ENCODE measurements around the gene SLC23A3.

The SLC23A3 gene

DNA sequence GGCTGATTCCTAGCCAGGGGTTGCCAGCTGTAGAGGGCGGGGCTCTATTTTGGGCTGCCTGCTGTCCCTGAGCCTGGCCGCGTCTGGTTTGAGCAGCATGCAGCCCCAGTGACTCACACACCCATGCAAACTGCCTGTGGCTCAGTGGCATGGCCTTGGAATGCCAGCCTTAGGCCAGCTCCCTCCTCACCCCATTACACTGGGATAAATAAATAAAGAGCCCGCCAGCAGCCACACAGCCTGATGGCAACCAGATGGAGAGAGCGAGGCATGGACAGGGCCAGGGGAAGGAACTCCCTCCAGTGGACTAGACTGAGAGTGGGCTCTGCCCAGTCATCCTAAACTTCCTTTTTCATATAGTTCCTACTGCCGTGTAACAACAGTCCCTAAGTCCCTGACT is 27.5 kb downstream of the SLC23A3 start:
- TF ChIP-seq, protein P1, sequence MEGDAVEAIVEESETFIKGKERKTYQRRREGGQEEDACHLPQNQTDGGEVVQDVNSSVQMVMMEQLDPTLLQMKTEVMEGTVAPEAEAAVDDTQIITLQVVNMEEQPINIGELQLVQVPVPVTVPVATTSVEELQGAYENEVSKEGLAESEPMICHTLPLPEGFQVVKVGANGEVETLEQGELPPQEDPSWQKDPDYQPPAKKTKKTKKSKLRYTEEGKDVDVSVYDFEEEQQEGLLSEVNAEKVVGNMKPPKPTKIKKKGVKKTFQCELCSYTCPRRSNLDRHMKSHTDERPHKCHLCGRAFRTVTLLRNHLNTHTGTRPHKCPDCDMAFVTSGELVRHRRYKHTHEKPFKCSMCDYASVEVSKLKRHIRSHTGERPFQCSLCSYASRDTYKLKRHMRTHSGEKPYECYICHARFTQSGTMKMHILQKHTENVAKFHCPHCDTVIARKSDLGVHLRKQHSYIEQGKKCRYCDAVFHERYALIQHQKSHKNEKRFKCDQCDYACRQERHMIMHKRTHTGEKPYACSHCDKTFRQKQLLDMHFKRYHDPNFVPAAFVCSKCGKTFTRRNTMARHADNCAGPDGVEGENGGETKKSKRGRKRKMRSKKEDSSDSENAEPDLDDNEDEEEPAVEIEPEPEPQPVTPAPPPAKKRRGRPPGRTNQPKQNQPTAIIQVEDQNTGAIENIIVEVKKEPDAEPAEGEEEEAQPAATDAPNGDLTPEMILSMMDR (IDR thresholded peaks at IDR 0.05; ENCODE audit: low read depth, low read length): peak; percentile 55
- in situ Hi-C loops (cut with HindIII; ENCODE audit: low sequenced_read_pairs): no loop called here
- no peak overlapping the region for H3K4me3 ChIP-seq (ENCODE audit: low read depth, low read length)
- DNase-seq (ENCODE audit: low read depth, low spot score): peak; percentile 88

GRCh38 chr2:219140722-219141121 is 29.1 kb downstream of the SLC23A3 start:
- TF ChIP-seq, protein P1 (IDR thresholded peaks at IDR 0.05; ENCODE audit: low read depth, low read length): no peak
- no peak overlapping the region for H3K4me3 ChIP-seq (ENCODE audit: low read depth, low read length)
- DNase-seq (ENCODE audit: low read depth, low spot score): no peak
- in situ Hi-C loops (cut with HindIII; ENCODE audit: low sequenced_read_pairs): no loop called here

DNA sequence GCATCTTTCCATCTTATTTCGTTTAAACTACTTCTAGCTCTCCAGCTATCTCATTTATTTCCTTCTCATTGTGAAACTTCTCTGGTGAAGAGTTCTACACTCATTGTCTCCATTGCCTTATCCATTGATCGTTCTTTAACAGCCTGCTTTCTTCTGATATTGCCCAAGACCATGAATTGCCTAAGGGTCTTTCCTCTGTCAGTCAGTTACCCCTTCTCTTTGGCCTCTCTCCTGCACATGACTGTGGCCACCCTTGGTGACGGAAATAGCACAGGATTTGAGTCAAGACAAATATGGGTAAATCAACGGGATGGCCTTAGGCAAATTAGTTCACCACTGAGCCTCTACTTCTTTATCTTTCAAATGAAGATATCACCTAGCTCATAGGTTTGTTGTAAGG is 35.9 kb downstream of the SLC23A3 start:
- no peak overlapping the region for H3K4me3 ChIP-seq (ENCODE audit: low read depth, low read length)
- in situ Hi-C loops (cut with HindIII; ENCODE audit: low sequenced_read_pairs): no loop called here
- no peak for DNase-seq (ENCODE audit: low read depth, low spot score)
- TF ChIP-seq, protein P1 (IDR thresholded peaks at IDR 0.05; ENCODE audit: low read depth, low read length): no peak

DNA sequence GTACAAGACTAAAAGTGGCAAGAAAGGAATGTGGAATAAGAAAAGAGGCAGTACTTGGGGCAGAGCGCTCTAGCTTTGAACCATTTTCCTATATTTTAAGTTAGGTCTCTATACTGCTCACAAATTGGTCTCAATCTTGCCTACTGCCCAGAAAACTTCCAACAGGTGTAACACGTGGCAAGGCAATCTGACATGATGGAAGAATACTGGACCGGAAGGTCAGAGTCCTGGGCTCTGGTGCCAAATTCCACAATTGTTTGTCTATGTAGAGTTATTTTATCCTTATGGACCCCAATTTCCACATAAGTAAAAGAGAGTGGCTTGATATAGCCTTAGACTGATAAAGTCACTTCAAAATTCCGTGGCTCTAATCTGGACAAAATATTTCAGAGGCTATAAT is 38.1 kb downstream of the SLC23A3 start:
- no peak overlapping the region for H3K4me3 ChIP-seq (ENCODE audit: low read depth, low read length)
- no peak for DNase-seq (ENCODE audit: low read depth, low spot score)
- in situ Hi-C loops (cut with HindIII; ENCODE audit: low sequenced_read_pairs): no loop called here
- TF ChIP-seq, protein P1 (IDR thresholded peaks at IDR 0.05; ENCODE audit: low read depth, low read length): no peak

GRCh38 chr2:219131327-219131726 is 38.5 kb downstream of the SLC23A3 start:
- in situ Hi-C loops (cut with HindIII; ENCODE audit: low sequenced_read_pairs): no loop called here
- no peak for DNase-seq (ENCODE audit: low read depth, low spot score)
- TF ChIP-seq, protein P1 (IDR thresholded peaks at IDR 0.05; ENCODE audit: low read depth, low read length): no peak
- H3K4me3 ChIP-seq (ENCODE audit: low read depth, low read length): no peak overlapping the region

- no peak for DNase-seq (ENCODE audit: low read depth, low spot score)
- TF ChIP-seq, protein P1 (IDR thresholded peaks at IDR 0.05; ENCODE audit: low read depth, low read length): no peak
- no peak overlapping the region for H3K4me3 ChIP-seq (ENCODE audit: low read depth, low read length)
- in situ Hi-C loops (cut with HindIII; ENCODE audit: low sequenced_read_pairs): no loop called here
Measured at GRCh38 chr2:219129589-219129988, 40.2 kb downstream of the SLC23A3 start.

- H3K4me3 ChIP-seq (ENCODE audit: low read depth, low read length): no peak overlapping the region
- in situ Hi-C loops (cut with HindIII; ENCODE audit: low sequenced_read_pairs): no loop called here
- TF ChIP-seq, protein P1 (IDR thresholded peaks at IDR 0.05; ENCODE audit: low read depth, low read length): no peak
- DNase-seq (ENCODE audit: low read depth, low spot score): no peak
Measured at GRCh38 chr2:219128396-219128795, 41.4 kb downstream of the SLC23A3 start.
